Middle frontal gyrus (tissue), 1 donor: ENCODE data around the gene MYO1E.
A peak's percentile ranks its signal among the peaks of the same experiment; 100 is the strongest.
"Not testable (repeated sequence)": the region's sequence is repeated elsewhere in the genome, so short reads cannot be mapped to it uniquely, and the experiment has no call there.

Source experiments
- DNase-seq: peaks from one replicate; pipeline ENCODE4 v3.0.0-alpha.2; 2015; ENCODE audit warnings: low spot score; ENCODE audit errors: extremely low spot score

Gene MYO1E

GRCh38 chr15:59144594-59144993 is 228.1 kb downstream of the MYO1E start:
- DNase-seq: not testable (repeated sequence)

DNA sequence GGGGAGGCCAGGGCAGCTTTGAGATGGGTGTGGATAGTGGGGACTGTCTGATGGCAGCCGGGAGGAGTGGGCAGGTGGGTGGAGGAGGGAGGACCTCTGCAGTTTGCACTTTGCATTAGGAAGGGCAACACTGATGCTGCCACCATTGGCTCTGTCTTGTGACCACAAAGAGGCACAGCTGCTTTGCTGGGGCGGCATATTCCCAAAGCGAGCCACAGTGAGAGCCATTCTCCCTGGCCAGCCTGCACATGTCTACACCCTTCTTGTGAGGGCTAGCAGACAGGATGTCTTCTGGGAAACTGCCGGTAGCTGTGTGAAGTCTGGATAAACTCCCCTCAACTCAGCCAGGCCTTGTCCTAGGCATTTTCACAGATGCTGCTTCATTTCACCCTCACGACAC is 229.4 kb downstream of the MYO1E start:
- no peak for DNase-seq

- no peak for DNase-seq
Observed at GRCh38 chr15:59140422-59141226, 232.0 kb downstream of the MYO1E start.

DNA sequence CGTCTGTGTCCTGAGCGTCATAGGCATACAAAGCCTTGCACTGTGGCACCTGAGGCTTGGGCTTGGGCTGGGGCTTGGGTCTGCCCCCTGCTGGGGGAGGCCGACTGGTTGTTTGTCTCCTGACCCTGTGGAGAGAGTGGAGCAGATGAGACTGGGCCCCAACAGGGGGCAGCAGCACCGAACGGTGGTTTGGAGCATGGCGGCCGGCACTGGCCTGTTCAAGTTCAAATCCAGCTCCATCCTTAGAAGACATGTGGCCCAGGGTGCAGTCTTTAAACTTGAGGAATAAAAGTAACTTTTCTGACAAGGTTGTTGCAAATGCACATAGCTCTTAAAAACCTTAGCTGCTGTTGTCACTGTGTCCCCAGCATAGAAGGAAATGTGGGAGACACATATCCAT is 234.4 kb downstream of the MYO1E start:
- DNase-seq: no peak

DNA sequence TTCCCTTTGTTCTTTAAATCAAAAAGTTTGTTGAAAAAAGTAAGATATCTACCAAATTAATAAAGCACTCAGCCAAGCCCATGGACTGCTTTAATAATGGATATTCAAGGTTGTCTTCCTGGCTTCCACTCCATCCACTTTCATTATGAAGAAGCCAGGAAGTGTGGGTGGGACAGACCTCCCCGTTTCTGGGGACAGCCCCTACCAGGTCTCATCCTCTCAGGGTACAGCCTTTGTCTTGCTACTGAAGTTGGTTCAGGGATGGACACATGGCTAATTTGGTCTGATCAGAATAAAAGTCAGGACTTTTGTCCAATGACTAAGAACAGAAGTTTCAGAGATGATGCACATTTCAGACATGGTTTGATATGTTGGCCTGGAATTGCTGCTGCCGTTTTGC is 235.1 kb downstream of the MYO1E start:
- no peak for DNase-seq

- no peak for DNase-seq
Observed at GRCh38 chr15:59133929-59134427, 238.7 kb downstream of the MYO1E start.

- no peak for DNase-seq
Observed at GRCh38 chr15:59131969-59132562, 240.6 kb downstream of the MYO1E start.

DNA sequence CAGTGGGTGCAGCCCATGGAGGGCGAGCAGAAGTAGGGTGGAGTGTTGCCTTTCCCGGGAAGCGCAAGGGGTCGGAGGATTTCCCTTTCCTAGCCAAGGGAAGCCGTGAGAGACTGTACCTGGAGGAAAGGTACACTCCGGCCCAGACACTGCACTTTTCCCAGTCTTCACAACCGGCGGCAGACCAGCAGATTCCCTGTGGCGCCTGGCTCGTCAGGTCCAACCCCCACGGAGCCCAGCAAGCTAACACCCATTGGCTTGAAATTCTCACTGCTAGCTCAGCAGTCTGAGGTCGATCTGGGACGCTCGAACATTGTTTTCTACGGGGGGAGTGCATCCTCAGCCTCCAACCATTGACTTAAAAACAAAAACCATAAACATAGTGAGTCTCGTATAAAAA is 241.2 kb downstream of the MYO1E start:
- no peak for DNase-seq

DNA sequence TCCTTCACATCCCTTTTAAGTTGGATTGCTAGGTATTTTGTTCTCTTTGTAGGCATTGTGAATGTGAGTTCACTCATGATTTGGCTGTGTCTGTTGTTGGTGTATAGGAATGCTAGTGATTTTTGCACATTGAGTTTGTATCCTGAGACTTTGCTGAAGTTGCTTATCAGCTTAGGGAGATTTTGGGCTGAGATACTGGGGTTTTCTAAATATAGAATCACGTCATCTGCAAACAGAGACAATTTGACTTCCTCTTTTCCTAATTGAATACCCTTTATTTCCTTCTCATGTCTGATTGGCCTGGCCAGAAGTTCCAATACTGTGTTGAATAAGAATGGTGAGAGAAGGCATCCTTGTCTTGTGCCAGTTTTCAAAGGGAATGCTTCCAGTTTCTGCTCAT is 245.4 kb downstream of the MYO1E start:
- DNase-seq: not testable (repeated sequence)

DNA sequence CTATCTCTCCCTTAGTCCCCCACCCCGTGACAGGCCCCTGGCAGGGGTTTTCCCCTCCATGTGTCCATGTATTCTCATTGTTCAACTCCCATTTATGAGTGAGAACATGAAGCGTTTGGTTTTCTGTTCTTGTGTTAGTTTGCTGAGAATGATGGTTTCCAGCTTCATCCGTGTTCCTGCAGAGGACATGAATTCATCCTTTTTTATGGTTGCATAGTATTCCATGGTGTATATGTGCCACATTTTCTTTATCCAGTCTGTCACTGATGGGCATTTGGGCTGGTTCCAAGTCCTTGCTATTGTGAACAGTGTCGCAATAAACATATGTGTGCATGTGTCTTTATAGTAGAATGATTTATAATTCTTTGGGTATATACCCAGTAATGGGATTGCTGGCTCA is 247.0 kb downstream of the MYO1E start:
- not testable (repeated sequence) for DNase-seq

DNA sequence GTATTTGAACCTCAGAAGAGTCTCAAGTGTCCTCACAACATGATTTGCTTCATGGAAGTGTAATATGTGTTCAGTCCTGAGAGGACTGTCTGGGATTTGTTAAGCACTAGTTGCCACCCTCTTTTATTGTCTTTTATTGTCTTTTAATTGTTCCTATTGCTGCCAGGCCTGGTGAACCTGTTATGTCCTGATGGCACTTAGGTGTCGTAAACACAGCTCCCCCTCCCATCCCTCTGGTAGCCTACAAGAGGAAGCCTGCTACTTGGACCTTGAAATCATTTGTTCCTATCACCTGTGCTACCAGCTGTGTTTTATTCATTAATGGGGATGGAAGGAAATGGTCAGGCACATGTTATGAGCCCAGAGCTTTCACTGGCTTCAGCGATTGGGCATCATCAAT is 248.4 kb downstream of the MYO1E start:
- no peak for DNase-seq

DNA sequence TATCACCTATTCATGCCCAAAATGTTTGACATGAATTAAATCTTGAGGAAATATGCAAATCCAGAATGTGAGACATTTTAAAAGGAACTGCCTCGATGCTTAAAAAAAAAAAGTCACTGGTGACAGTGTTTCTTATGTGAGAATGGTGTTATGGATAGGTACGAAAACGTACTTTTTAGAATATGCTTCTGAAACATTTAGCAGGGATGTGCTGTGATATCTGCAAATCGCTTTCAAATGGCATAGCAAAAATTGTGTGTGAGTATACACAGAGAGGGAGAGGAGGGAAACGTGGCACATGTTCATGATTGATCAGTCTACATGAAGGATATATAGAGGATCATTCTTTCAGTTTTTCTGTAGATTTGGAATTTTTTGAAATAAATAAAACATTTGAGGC is 251.7 kb downstream of the MYO1E start:
- DNase-seq: no peak

GRCh38 chr15:59119625-59120024 is 253.0 kb downstream of the MYO1E start:
- no peak for DNase-seq

DNA sequence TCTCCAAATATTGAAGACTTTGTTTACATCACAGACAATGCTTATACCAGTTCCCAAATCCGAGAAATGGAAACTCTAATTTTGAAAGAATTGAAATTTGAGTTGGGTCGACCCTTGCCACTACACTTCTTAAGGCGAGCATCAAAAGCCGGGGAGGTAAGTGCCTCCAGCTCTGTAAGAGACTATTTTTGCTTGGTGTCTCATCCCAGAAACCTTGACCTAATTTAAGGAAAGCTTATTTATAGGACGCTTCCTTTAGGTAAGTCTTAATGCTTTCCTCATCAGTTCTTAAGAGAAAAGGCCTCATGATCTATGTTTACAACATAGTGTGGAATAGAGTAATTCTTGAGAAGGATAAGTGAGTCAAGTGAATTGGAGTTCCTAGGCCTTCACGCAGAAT is 255.9 kb downstream of the MYO1E start:
- DNase-seq: no peak

- no peak for DNase-seq
Observed at GRCh38 chr15:59116141-59116540, 256.5 kb downstream of the MYO1E start.

- no peak for DNase-seq
Observed at GRCh38 chr15:59115047-59115446, 257.6 kb downstream of the MYO1E start.

GRCh38 chr15:59111251-59111650 is 261.4 kb downstream of the MYO1E start:
- DNase-seq: no peak

DNA sequence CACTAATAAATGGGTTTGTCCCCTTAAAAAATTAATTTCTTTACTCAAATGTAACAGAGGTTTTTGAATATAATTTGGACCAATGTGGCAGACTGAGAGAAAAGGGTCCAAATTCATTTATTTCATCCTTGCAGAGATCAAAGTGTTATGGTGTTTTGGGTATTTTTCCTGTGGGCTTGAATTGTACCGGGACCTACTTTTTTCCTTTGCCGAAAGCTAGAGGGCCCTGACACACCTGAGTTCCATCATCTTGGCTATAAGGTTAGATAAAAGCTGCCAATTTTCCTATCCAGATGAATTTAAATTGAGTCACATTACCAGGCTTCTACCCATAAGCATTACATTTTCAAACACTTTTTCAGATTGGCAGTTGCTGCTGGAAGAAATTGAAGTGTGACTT is 266.8 kb downstream of the MYO1E start:
- no peak for DNase-seq

GRCh38 chr15:59104912-59105732 is 267.5 kb downstream of the MYO1E start, which contains the start of gene CCNB2:
TSS of gene CCNB2 (plus strand) at chr15:59105146. CDS start at chr15:59105269, 123 bp downstream.
- peak; percentile 86 for DNase-seq

- no peak for DNase-seq
Observed at GRCh38 chr15:59104602-59104911, 268.1 kb downstream of the MYO1E start.

- no peak for DNase-seq
Observed at GRCh38 chr15:59099162-59099685, 273.4 kb downstream of the MYO1E start.

- DNase-seq: no peak
Observed at GRCh38 chr15:59096429-59096828, 276.2 kb downstream of the MYO1E start.
